Measurements from ENCODE around the gene CERS6.

GRCh38 chr2:168480356-168480755 is 24.3 kb downstream of the CERS6 start:
- no peak for TF ChIP-seq CREB1 (CRISPR knock-in tag; IDR thresholded peaks at IDR 0.05)
- TF ChIP-seq, protein P1, sequence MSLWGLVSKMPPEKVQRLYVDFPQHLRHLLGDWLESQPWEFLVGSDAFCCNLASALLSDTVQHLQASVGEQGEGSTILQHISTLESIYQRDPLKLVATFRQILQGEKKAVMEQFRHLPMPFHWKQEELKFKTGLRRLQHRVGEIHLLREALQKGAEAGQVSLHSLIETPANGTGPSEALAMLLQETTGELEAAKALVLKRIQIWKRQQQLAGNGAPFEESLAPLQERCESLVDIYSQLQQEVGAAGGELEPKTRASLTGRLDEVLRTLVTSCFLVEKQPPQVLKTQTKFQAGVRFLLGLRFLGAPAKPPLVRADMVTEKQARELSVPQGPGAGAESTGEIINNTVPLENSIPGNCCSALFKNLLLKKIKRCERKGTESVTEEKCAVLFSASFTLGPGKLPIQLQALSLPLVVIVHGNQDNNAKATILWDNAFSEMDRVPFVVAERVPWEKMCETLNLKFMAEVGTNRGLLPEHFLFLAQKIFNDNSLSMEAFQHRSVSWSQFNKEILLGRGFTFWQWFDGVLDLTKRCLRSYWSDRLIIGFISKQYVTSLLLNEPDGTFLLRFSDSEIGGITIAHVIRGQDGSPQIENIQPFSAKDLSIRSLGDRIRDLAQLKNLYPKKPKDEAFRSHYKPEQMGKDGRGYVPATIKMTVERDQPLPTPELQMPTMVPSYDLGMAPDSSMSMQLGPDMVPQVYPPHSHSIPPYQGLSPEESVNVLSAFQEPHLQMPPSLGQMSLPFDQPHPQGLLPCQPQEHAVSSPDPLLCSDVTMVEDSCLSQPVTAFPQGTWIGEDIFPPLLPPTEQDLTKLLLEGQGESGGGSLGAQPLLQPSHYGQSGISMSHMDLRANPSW (CRISPR knock-in tag; conservative IDR thresholded peaks at IDR 0.05; ENCODE audit: low read depth), result no peak
- TF ChIP-seq, protein P2, sequence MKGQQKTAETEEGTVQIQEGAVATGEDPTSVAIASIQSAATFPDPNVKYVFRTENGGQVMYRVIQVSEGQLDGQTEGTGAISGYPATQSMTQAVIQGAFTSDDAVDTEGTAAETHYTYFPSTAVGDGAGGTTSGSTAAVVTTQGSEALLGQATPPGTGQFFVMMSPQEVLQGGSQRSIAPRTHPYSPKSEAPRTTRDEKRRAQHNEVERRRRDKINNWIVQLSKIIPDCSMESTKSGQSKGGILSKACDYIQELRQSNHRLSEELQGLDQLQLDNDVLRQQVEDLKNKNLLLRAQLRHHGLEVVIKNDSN (CRISPR knock-in tag; IDR thresholded peaks at IDR 0.05), result no peak
- TF ChIP-seq MLX (CRISPR knock-in tag; IDR thresholded peaks at IDR 0.05), result no peak
- TF ChIP-seq, protein P3, sequence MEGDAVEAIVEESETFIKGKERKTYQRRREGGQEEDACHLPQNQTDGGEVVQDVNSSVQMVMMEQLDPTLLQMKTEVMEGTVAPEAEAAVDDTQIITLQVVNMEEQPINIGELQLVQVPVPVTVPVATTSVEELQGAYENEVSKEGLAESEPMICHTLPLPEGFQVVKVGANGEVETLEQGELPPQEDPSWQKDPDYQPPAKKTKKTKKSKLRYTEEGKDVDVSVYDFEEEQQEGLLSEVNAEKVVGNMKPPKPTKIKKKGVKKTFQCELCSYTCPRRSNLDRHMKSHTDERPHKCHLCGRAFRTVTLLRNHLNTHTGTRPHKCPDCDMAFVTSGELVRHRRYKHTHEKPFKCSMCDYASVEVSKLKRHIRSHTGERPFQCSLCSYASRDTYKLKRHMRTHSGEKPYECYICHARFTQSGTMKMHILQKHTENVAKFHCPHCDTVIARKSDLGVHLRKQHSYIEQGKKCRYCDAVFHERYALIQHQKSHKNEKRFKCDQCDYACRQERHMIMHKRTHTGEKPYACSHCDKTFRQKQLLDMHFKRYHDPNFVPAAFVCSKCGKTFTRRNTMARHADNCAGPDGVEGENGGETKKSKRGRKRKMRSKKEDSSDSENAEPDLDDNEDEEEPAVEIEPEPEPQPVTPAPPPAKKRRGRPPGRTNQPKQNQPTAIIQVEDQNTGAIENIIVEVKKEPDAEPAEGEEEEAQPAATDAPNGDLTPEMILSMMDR (IDR thresholded peaks at IDR 0.05), result no peak
- no peak for TF ChIP-seq RELA (CRISPR knock-in tag; IDR thresholded peaks at IDR 0.05; ENCODE audit: borderline replicate concordance)
- no peak for TF ChIP-seq ZSCAN18 (CRISPR knock-in tag; IDR thresholded peaks at IDR 0.05)
- TF ChIP-seq, protein P4, sequence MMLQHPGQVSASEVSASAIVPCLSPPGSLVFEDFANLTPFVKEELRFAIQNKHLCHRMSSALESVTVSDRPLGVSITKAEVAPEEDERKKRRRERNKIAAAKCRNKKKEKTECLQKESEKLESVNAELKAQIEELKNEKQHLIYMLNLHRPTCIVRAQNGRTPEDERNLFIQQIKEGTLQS (CRISPR knock-in tag; conservative IDR thresholded peaks at IDR 0.05), result no peak
- no peak for TF ChIP-seq USF2 (CRISPR knock-in tag; IDR thresholded peaks at IDR 0.05)
- TF ChIP-seq AFF4 (CRISPR knock-in tag; IDR thresholded peaks at IDR 0.05; ENCODE audit: borderline replicate concordance), result no peak
- no peak for TF ChIP-seq TP53 (CRISPR knock-in tag; IDR thresholded peaks at IDR 0.05)
- no peak for TF ChIP-seq ESRRA (CRISPR knock-in tag; IDR thresholded peaks at IDR 0.05; ENCODE audit: borderline replicate concordance)

All from WTC11 (cell line).